Mucosa of descending colon (tissue), 3 donors: ENCODE results near the gene CHN2. TPM values are rescaled to one million over a fixed set of nuclear protein-coding genes. Genes with fewer than 3 reads are reported as not detected.
"Not testable (repeated sequence)": the region's sequence is repeated elsewhere in the genome, so short reads cannot be mapped to it uniquely, and the experiment has no call there.

Experiments used
- ATAC-seq: fragments of 200-7000 bp; cut with Tn5 transposase; one replicate; pipeline ENCODE4 v1.9.1; 2020; ENCODE audit warnings: mild to moderate bottlenecking, moderate library complexity
- DNase-seq, 3 donors: peaks; one replicate each; pipeline ENCODE4 v3.0.0-alpha.2; 2020
- H3K36me3 ChIP-seq: fragments of 200-600 bp; one replicate; pipeline ENCODE4 v1.8.0; 2021; ENCODE audit warnings: low read depth, mild to moderate bottlenecking
- H3K4me1 ChIP-seq: fragments of 200-600 bp; one replicate; pipeline ENCODE4 v1.8.0; 2021; ENCODE audit warnings: low read depth, mild to moderate bottlenecking
- H3K4me3 ChIP-seq: fragments of 200-600 bp; one replicate; pipeline ENCODE4 v1.8.0; 2021; ENCODE audit warnings: mild to moderate bottlenecking
- H3K9me3 ChIP-seq: fragments of 200-600 bp; one replicate; pipeline ENCODE4 v1.8.0; 2021; ENCODE audit warnings: mild to moderate bottlenecking
- intact Hi-C, 2 donors: fragments of 100-400 bp; cut with DNase I in 1 of 2; cut with micrococcal nuclease in 1 of 2; formaldehyde crosslinking; loops; one replicate each; pipeline versions ENCODE4 v1.11.0 to v1.11.1; 2022; cut with DNase I, micrococcal nuclease
- total RNA-seq, 3 donors: library from RNA; stranded (reverse); fragmentation: NEBNext Ultra II Directional in 2 of 3; extraction: Animal tissue kit (Norgen Biotek cat#: 25700) in 2 of 3; gene quantifications; one replicate each; pipeline versions ENCODE4 v1.2.1 to v1.2.4, GENCODE V29; 2021 to 2023
- TF ChIP-seq, protein P1 (sequence below): fragments of 200-600 bp; IDR thresholded peaks from one replicate; pipeline ENCODE4 v1.8.0; 2022; ENCODE audit warnings: antibody characterized with exemption, mild to moderate bottlenecking
- donor health status: DM: no; HTN: no; CAD: no; lungs with moderate emphysema.
- donor health status: DM: no; HTN: no; CAD: no.
- donor health status: DM: no; HTN: yes; CAD: no.

CHN2 gene
- total RNA-seq, 3 donors from 2014 or later, result 18.7 to 41.5 (median 27.6) TPM

GRCh38 chr7:29527505-29528108 lies 333.0 kb downstream of the CHN2 start:
- Histone ChIP-seq H3K36me3 (no peaks in the 10 kb centered on the region), H3K4me3 (no peak overlapping the region), H3K4me1 (no peaks in the 10 kb centered on the region), H3K9me3 (no peaks in the 10 kb centered on the region)
- no peak for ATAC-seq
- TF ChIP-seq, protein P1, sequence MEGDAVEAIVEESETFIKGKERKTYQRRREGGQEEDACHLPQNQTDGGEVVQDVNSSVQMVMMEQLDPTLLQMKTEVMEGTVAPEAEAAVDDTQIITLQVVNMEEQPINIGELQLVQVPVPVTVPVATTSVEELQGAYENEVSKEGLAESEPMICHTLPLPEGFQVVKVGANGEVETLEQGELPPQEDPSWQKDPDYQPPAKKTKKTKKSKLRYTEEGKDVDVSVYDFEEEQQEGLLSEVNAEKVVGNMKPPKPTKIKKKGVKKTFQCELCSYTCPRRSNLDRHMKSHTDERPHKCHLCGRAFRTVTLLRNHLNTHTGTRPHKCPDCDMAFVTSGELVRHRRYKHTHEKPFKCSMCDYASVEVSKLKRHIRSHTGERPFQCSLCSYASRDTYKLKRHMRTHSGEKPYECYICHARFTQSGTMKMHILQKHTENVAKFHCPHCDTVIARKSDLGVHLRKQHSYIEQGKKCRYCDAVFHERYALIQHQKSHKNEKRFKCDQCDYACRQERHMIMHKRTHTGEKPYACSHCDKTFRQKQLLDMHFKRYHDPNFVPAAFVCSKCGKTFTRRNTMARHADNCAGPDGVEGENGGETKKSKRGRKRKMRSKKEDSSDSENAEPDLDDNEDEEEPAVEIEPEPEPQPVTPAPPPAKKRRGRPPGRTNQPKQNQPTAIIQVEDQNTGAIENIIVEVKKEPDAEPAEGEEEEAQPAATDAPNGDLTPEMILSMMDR, result no peak
- intact Hi-C loops, result no loop called here
- no peak for DNase-seq

DNA sequence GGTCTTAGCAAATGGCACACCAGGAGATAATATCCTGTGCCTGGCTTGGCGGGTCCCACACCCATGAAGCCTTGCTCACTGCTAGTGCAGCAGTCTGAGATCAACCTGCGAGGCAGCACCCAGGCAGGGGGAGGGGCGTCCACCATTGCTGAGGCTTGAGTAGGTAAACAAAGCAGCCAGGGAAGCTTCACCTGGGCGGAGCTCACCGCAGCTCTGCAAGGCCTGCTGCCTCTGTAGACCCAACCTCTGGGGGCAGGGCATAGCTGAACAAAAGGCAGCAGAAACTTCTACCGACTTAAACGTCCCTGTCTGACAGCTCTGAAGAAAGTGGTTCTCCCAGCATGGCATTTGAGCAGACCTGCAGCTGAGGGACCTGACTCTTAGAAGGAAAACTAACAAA lies 334.0 kb downstream of the CHN2 start:
- DNase-seq, H3K9me3 ChIP-seq, intact Hi-C loops, H3K4me1 ChIP-seq, H3K36me3 ChIP-seq, ATAC-seq, H3K4me3 ChIP-seq: not testable (repeated sequence)

Other genes with a start within 250 kb of the CHN2 start
- 1 to 10 TPM in 2 of 3 donors, under 1 TPM in 1; 0.96 to 2.2 (median 1.5) TPM for gene TRIL, start 236.4 kb upstream of the CHN2 start, total RNA-seq
- gene CPVL, start 48.2 kb upstream of the CHN2 start, total RNA-seq, result 10 to 100 TPM in 2 of 3 donors, 1 to 10 TPM in 1; 8.1 to 20.0 (median 10.5) TPM